Stimulated activated CD8-positive, alpha-beta memory T cell treated with anti-CD3 and anti-CD28 coated beads, Interleukin-4, amount 100 ng/mL, for 48 hours (primary cell): ENCODE data around the gene KDM2B.

Experiments
- DNase-seq: peaks from one replicate; pipeline ENCODE4 v3.0.0-alpha.2; 2020

Gene KDM2B

DNA sequence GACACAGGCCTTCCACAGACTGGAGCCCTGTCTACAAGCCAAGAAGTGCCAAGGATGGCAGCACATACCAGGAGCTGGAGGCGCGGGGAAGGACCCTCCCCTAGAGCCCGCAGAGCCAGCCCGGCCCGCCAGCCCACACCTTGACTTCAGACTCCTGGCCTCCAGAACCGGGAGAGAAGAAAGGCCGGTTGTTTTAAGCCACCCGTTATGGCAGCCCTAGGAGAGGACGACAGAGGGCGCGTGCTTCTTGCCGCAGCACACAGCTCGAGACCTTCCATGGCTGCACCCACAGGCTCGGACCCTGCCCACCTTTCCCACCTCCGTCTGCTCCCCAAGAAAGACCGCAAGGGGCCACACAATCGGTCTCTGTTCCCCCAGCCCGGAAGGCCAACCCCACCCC, 127.2 kb downstream of the KDM2B start:
- no peak for DNase-seq

DNA sequence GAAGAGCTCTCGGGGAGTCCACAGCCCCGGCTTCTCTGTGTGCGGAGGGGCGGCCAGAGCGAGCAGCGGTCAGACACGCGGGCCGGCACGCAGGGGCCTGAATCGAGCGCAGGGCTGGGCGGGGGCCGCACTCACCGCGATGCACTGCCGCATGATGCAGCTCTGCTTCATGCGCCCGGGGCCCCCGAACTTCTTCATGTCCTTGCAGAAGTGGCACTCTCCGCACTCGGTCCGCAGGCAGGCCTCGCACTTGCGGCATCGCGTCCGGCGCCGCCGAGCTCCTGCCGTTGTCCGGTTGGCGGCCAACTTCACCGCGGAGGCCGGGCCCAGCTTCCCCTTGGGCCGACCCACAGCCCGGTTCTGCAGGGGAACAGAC, 127.8 kb downstream of the KDM2B start:
- DNase-seq, result no peak

DNA sequence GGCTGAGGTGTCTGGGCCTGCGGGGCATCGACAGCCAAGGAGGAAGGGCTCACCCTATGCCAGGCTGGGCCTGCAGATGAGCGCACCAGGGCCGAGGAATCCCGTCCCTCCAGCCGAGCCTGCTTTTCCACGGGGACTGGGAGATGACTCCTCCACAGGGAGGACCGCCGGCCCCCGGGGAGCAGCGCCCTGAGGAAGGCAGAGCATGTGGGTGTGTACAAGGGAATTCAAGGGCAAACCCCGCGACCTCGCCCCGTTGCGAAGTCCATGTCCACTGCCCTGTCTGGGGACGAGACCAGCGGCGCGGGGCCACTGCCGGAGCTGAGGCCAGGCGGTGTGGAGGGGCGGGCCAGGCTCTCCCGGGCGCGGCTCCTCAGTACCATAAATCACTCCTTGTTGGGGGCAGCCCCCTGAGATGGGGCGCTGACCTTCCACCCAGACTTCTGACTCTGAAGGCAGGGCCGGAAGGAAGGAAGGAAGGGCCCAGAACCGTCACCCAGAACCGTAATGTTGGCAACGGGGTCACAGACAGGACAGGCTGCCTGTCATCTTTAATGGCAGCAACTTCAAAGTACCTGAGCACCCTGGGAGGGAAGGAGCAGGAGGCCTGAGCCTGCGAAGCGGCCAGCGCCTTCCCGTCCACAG, 128.4 kb downstream of the KDM2B start:
- DNase-seq, result no peak

DNA sequence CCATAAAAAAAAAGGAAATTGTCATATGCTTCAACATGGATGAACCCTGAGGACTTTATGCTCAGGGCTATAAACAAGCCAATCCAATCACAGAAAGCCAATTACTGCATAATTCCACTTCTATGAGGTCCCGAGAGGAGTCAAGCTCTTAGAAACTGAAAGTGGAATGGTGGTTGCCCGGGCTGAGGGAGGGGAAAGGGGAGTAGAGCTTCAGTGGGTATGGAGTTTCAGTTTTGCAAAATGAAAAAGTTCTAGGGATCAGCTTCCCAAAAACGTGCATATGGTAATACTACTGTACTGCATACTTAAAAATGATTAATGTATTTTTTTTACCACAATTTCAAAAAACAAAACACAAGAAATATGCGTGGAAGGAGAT, 128.9 kb downstream of the KDM2B start:
- no peak for DNase-seq

DNA sequence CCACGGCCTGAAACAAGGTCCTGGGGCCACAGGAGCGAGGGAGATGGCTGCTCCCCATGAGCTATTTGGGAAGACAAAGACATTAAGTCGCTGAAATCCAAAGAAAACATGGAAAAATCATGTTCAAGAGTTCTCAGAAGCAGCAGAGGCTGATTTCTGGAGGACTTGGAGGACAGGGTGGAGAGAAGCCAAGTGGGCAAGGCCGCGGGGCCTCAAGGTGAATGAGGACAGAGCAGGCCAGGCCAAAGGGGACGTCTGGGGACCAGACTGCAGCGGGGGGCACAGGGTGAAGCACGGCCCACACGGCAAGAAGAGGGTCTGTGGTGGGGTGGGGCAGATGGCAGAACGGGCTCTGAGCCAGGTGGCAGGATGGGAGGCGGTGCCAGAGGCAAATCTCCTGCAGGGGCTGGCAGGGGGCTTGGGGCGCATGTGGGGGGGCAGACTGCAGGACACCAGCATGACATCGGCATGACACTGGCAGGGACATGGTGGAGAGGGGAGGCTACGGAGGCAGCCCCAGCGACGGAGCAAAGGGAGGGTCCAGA, 132.0 kb downstream of the KDM2B start:
- no peak for DNase-seq

DNA sequence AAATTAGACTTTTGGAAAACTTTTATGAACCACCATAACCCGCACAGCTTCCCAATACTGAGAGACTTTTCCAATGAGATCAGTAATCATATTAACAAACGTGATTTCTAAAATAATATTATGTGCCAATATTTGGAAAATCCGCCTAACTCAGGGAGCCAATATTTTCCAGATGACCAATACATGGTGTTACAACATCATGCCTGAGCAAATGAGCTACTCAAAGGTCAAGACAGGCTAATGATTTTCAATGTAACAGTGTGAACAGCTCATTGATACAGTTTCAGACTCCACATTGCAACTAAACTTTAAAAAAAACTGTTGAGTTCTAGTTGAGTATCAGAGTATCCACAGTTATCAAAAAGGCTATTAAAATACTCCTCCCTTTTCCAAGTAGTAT, 134.1 kb downstream of the KDM2B start:
- no peak for DNase-seq

DNA sequence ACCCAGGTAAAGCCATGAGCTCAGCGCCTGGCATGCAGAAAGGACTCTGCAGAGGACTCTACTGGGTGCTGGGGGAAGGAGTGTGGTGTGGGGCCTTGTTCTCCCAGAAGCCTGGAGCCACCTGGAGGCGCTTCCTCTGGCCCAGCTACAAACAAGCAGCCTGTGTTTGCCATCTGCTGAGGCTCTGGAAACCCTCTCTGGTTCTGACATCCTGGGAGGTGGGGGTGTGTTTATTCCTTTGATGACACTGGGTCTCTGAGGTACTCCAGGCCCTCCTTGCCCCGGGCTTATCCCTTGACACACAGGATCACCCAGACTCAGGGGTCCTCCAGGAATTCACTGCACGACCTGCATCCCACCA, 136.0 kb downstream of the KDM2B start:
- no peak for DNase-seq

DNA sequence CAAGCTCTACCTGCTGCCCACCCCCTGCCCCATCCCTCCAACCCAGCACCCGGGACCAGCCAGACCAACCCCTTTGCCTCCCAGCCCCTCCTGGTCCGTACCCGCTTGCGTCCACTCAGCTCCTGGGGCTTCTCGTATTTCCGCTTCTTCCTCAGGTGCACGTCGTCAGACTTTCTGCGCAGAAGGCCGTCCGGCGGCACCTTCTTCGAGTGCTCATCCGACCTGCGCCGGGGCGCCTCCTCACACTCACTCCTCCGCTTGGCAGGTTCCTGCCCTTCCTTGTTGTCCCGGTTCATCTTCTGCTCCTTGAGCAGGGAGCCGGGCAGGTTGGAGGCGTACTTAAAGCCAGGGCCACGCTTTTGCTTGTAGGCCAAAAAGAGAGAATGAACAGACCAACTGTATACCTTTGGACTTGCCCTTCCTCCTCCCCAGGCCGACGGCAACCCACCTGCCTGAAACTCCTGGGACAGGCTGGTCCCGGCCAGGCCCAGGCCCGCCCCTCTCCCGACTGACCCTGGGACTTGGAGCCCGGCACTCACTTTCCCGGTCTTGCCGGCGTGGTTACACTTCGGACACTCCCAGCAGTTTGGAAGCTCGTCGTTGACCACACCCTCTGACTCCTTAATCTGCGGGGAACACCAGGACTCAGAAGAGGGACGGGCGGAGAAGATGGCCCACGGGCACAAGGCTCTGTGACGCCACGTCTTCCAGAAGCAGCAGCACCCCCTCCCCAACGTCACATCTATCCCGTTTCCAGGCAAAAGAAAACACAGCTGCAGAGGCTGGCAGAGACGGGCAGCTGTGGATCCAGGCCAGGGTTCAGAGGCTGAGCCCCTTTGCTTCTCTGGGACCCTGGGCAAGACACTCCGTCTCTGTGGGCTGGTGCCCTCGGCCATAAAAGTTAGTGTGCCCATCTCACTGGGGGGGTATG, 136.6 kb downstream of the KDM2B start:
- DNase-seq, result no peak

DNA sequence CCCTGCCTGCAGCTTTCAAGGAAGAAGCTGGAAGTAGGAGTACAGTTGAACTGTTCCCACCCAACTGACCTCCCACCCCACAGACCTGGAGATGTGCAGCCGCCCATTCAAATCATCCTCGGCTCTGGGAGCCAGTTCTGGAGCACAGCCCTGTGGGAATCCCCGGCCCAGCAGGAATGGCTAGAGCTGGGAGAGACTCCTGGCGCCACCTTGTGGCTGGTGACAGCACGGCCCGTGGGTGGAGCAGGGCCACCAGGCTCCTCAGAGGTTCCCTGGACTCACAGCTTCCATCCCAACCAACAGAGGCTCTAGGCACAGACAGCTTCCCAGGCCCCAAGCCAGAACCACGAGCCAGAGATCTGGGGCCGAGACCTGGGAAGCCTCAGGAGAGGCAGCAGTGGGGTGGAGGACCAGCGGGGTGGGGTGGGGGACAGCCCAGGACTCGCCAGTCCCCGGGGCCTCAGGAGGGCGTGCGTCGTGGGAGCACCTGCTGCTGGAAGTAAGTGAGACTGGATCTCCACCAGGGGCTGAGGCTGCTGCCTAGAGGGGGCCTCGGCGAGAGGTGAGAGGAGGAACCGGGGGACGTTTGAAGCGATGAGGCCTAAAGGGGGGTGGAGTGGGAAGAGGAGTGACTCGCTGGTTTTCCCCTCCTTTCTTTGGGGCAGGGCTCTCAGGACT, 137.5 kb downstream of the KDM2B start:
- DNase-seq, result peak; percentile 85

DNA sequence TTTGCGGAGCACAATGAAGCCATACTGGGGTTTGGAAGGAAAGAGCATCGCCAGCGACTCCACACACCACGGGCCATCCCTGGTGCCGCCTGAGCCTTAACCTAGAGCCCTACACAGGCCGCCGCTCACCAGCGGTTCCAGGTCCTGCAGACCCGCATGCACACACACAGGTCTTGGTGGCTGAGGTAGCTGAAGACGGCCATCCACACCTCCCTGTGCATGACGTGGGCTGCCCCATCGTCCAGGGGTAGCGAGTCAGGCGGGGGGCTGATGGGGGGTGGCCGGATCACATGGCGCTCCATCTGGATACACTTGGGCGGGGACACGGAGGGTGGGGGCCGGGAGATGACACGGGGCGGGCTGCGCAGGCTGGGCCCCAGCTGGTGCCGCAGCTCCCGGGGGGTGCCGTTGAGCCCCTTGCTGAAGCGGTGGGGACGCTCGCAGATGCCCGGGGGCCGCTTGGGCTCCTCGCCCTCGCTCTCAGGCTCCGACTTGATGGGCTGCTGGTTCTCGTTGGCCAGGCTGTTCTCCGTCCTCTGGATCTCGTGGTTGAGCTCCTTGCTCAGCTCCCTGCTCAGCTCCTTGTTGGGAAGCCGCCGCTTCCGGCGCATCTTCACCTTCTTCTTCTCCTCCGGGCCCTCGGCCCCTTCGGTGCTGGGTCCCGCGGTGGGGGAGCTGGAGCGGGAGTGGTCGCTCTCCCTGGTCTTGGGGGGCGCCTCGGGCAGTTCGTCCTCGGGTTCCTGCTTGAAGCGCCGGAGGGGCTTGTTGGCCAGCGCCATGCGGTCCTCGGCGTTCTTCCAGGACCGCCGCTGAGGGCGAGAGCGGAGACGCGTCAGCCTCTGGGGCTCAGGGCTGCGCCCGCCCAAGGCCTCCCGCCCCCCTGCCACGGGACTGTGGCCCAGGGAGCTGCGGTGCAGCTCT, 138.5 kb downstream of the KDM2B start:
- DNase-seq, result no peak

DNA sequence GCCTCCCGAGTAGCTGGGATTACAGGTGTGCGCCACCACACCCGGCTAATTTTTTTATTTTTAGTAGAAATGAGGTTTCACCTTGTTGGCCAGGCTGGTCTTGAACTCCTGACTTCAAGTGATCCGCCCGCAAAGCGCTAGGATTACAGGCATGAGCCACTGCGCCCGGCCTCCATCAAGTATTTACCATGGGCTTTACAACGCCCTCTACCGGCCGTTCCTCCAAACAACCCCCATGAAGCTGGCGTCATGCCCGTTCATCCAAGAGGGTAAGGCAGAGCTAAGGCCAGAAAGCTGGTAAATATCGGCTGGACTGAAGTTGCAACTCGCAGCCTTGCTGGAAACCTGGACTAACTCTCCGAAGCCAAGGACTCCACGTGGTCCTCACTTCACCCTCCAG, 139.3 kb downstream of the KDM2B start:
- no peak for DNase-seq

DNA sequence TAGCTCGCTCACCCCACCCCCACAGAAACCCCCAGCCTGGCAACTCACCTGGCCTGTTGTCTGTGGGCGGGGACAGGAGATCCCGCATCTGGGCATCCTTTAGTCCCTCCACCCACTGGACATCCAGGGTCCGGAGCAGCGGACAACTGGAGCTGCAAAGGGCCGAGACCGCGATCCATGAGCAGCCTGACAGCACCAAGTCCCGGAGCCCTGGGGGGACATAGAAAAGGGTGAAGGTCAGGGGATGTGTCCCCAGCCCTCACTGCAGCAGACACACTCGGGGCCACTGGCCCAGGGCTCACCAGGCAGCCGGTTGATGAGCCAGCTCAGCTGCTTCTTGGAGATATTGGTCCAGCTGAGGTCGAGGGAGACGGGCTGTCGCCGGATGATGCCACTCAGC, 140.1 kb downstream of the KDM2B start:
- DNase-seq, result no peak

DNA sequence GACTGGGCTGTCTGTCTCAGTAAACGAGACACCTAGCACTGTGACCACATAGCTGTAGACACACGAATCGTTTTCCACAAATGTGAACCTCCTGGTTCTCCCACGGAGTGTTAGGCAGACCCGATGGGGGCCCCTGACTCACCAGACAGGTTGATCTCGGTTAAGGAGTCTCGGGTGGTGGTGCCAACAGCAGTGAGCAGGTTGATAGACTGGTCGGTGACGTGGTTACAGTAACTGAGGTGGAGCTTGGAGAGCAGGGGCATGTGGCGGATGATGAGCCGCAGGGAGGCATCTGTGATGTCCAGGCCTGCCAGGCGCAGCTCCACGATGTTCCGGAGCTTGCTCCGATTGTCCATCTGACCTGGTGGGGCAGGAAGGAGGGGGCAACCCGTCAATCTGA, 141.1 kb downstream of the KDM2B start:
- DNase-seq, result no peak

DNA sequence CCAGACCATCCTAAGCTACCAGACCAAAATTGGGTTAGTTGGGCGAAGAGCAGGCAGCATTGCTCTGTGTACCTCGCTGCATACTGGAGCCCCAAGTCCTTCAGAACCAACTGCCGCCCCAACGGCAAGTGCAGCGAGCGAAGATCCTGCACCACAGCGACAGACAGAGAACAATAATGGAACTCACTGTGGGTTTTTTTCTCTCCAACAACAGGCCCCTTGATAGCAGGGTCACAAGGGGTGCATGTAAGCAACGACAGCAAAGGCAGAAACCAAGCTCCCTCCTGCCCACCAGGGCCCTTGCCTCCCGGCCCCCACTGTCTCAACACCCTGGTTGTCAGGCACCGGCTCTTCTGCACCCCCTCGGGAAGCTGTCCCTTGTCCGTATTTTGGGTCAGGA, 141.9 kb downstream of the KDM2B start:
- DNase-seq, result no peak

DNA sequence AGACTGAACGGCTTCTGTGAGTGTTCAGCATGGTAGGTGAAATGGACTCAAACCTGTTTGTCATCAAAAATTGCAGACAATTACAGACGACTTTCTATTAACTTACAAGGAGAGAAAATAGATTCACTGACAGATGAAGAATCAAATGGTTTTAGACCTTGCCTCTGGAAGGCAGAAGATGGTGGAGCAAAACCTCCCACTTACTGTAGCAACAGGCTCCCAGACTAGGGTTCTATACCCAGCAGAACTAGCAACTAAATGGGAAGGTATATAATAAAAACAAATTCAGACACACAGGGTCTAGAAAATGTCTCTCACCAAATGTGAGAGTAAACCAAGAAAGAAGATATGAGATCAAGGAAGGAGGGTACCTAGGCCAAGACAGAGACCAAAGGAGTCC, 144.1 kb downstream of the KDM2B start:
- DNase-seq, result no peak

DNA sequence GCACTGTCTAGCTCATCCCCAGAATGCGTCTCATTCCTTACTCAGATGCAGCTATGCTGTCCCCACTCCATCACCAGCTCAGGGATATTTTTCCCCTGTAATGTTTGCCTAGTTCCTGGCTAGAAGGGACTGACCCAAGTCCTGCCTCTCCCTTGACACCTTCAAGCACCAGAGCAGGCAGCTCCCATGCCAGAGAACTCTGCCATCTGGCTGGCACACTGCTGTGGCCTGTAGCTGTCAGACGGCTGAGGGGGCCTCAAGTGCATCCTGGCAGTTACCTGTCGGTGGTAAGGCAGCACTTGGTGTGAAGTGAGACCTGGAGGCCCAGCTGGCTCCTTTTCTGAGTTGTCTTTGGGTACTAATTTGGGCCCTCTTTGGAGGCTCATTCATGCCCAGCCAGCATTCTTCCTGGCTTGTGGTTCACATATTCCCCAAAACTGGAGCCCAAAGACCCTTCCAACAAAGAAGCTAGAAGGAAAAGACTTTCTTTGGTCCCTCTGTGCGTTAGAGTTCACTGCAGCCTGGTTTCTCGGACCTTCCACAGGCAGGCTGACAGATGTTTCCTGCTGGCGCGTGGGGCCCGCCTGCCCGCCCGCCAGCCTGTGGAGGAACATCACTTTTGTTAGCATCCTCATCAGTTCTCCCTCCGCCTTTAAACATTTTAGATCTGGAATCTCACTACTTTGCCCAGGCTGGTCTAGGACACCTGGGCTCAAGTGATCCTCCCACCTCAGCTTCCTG, 147.9 kb downstream of the KDM2B start:
- no peak for DNase-seq

DNA sequence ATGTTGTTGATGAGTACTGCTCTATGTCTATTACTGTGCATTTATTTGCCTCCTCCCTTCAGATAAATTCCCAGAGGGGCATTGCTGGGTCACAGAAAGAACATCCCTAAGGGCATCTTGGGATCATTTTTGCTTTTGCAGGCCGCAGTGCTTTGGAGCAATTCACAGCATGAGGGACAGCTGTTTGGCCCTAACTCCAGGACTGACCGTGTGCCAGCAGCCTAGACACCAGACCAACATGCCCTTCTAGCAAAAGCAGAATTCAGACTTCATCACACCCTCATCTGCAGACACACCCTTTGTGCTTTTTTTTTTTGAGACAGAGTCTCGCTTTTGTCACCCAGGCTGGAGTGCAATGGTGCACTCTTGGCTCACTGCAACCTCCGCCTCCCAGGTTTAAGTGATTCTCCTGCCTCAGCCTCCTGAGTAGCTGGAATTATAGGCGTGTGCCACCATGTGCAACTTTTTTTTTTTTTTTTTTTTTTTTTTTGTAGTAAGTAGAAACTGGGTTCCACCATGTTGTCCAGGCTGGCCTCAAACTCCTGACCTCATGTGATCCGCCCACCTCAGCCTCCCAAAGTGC, 149.9 kb downstream of the KDM2B start:
- no peak for DNase-seq

DNA sequence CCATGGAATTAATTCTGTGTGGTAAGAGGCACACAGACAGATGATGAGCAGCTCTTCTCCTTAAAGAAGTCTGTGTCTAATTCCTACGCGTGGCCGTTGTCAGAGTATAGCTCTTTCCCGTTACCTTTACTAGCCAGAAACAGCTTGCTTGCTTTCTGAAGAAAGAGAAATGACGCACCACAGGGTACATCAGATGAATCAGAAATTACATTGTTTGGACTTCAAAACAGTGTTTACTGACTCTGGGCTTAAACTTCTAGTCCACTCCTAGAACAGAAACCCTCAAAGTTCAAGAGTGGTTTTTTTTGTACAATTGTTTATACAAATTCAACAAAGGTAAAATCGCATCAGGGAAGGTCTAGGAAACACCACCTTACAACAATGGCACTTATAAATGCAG, 151.9 kb downstream of the KDM2B start:
- no peak for DNase-seq

DNA sequence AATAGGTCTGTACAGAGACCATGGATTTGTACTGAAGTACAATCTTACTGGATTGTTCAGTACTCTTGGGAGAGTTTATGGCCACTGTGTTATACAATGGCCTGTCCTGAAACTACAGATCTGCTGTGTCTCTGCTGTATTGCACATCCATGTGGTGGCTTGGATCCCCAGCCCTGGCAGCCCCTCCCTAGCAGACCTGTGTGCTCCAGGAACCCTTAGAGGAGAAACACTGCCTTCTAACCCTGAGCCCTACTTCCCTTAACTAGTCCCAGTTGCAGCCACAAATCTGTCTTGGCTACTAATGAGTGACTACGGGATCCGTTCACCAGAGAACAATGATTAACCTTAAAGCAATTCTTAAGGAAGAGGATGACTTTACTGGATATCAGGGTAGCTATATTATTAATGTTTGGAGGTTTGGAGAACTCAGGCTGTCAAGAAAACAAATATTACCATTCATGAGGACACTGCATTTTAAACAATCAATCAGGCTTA, 153.2 kb downstream of the KDM2B start:
- no peak for DNase-seq

DNA sequence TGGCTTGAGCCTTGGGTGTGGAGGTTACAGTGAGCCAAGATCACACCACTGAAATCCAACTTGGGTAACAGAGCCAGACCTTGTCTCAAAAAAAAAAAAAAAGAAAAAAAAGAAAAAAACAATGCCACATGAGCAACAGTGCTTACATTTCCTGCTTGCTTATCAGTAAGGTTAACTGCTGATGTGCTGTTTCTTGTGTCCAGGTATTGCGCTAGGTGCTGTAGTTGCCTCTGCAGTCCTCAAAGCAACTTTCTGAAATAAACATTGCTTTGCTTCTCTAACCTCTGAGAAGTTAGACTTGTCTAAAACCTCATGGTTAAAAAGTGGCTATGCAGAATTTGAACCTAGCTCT, 156.2 kb downstream of the KDM2B start:
- peak; percentile 6 for DNase-seq
